HG03025 (cell line): ENCODE data around the gene SORCS2.
"Not testable (repeated sequence)": the region's sequence is repeated elsewhere in the genome, so short reads cannot be mapped to it uniquely, and the experiment has no call there.

Source experiments
- ATAC-seq: cut with Tn5 transposase; IDR thresholded peaks from one replicate; pipeline ENCODE4 v1.9.1; 2021; ENCODE audit warnings: mild to moderate bottlenecking, moderate library complexity; ENCODE audit not compliant: unreplicated experiment, low FRiP score

SORCS2 gene

DNA sequence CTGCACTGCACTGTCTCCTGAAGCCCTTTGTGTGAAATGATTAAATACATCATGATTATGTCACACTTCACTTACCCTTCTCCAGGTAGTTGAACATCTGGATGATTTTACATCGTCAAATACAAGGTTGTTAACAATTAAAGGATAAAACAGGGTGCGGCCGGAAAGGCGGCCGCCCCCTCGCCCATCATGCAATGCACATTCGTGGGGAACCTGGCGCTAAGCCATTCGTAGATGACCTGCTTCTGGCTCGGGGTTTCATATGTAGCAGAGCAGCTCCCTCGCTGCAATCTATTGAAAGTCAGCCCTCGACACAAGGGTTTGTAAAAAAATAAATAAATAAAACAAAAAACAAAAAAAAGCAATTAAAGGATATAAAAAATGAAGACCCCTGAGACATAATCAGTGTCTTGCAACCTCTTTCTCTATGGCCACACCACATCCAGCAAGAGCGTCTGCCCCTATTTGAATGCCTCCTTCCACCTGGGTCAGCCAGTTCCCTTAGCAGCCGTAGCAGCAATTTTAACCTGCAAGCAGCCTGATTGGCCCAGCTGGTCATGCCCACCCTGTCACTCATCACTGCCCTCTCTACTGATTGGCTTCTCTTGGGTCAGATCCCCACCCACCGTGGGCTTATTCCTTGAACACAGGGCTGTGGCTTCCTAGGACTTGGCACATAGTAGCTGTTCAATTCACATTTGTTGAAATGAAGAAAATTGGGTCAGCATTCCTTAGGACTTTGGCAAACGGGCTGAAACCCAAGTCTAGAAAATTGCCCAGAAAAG is 390.2 kb downstream of the SORCS2 start:
- no peak for ATAC-seq

DNA sequence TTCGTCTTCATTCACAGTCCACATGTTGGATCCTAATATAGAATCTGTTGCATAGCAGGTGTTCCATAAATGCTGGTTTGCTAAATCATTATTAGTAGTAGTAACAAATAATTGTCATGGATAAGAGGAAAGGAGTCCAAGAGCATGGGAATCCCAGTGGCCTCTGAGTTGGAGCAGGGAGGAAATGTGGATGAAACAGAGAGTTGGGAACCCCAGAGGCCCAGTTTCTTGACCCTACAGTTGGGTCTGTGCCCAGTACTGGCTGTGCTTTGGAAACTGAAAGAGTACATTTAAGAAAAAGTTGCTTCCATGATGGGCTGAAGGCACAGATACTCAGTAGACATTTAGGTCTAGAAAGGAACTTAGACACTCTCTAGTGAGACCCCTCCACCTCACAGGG is 391.8 kb downstream of the SORCS2 start:
- ATAC-seq, result no peak

DNA sequence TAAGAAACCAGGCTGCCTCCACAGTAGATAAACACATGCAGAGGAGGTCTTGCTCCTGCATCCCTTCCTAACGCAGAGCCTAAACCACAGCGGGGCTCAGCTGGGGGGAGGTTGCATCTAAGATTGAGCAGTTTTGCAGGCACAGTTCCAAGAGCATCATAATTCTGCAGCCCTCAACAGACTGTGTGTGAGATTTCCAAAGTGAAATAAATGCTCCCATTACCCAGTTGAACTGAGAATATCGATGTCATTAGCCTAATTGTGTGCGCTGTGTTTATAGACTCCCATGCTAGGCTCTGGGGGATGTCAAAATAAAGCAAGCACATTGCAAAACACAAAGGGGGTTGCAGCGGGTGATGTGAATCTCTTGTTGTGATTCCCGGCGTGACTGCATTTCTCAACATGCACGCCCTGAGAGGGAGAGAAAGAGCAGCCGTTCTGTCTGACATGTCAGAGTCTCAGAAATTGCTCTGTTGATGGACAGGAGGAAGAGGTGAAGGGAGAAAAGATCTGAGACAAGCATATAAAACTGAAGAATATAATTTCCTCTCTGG is 392.3 kb downstream of the SORCS2 start:
- ATAC-seq, result no peak

DNA sequence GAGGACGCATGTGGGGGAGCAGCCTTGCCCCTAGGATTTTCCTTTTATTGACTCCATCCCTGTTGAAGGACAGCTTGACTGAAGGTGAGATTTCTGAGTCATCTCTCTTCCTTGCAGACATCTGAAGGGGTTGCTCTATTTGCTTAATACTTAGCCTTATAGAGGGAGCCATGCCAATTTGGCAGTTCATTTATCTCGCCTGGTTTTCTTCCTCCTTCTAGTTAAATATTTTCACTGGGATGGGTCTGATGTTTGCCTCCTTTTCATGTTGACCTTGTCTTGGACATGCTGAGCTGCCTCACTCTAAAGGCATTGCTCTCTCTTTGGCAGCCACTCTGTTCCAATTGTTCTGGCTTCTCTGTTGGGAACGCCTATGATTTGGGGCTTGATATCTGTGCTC is 393.4 kb downstream of the SORCS2 start:
- no peak for ATAC-seq

DNA sequence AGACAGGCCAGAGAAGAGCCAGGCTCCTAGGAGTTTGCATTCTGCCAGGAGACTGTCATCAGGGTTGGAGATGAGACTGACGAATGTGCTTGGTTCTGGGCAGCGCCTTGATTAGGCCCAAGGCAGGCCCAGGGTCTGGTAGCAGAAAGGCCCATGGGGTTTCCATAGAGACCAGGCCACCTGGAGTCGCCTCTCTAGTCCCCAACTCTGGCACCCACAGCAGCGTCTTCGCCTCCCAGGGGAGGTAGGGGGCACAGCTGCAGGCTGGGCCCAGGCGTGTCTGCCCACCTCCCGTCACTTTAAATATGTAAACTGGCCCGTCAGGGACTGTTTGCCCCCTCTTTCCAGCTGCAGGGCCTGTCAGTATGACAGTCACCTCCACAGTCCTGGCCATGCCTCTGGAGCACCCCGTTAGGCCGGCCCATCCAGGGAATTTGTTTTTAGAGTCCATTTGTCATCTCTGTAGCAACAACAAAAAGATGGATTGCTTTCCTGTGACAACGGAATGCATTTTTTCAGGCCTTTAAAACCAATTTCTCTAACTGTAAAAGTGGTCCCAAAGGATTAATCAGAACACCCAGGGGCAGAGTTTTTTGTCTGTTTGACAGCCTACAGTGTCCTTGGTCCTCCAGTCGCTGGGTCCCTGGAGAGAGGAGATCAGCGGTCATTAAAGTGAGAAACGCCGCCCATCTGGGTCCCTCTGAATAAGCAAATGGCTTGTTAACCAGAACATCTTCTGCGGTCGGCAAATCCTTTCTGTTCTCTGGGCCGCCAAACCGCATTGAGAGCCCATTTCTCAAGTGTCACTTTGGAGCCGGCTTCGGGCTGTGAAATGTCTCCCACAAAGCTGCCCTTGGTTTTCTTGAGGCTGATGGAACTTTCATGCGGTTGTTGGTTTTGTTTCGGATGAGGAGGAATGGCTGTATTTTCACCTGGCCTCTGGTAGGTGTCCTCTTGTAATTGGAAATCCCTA is 395.4 kb downstream of the SORCS2 start:
- no peak for ATAC-seq

DNA sequence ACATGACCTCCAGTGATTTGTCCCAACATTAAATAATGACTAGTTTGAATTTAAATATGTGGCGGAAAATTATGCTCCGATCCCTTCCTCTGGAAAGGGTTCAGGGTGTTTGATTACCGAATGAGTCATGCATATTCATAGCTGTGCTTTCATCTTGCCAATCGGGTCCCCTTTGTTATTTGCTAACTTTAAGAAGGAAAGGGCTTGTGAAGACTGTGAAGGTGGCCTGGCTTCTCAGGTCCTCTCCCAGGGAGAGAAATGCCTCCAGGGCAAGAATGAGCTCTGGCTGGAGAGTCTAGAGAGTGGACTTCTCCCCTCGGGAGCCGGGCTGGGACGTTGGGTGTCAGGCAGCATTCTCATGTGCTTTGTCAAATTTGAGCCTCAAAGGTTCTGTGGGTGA is 397.9 kb downstream of the SORCS2 start:
- ATAC-seq, result no peak

DNA sequence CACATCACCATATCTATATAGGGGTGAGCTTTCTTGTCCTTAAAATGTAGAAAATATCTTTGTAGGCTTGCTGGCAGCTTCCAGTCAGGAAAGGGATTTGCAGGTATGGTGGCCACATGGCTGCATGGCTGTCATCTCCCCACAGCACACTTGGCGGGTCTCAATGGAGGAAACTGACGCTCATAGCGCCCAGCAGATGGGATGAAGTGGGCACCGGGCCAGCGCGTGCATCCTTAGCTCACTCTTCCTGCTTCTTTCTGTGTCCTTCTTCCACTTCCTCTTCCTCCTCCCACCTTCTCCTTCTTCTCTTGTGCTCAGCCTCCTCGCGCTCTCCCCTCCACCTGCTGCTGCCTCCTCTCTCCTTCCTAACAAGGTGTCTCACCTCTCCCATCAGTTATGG is 398.6 kb downstream of the SORCS2 start:
- no peak for ATAC-seq

DNA sequence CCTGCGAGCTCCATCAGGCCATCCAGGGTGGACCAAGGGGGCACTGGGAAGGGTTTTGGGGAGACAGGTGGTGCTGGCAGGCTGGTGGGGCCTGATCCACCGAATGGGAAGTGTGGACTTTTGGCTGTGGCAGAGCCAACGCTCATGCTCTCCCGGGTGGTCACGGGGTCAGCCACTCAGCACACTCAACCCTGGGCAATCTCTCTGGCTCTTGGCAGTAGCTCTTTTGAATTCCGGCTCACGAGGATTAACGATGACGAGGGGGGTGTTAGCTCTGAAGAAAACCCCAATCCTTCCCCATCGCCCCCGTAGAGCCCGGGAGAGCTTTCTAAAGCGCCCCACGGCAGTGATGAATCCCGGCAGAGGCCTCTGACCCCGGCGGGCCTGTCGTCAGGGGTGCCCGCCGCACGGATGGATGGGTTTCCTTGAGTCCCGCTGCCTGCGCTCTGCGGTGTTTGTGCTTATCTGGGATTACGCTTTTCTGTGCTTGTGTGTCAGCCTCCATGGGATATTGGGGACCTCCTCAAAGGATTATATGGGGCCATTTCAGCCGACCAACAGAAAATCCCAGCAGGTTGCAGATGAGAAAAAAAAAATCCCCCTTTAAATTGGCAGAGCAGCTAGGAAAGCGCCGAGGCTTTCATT is 399.2 kb downstream of the SORCS2 start:
- no peak for ATAC-seq

DNA sequence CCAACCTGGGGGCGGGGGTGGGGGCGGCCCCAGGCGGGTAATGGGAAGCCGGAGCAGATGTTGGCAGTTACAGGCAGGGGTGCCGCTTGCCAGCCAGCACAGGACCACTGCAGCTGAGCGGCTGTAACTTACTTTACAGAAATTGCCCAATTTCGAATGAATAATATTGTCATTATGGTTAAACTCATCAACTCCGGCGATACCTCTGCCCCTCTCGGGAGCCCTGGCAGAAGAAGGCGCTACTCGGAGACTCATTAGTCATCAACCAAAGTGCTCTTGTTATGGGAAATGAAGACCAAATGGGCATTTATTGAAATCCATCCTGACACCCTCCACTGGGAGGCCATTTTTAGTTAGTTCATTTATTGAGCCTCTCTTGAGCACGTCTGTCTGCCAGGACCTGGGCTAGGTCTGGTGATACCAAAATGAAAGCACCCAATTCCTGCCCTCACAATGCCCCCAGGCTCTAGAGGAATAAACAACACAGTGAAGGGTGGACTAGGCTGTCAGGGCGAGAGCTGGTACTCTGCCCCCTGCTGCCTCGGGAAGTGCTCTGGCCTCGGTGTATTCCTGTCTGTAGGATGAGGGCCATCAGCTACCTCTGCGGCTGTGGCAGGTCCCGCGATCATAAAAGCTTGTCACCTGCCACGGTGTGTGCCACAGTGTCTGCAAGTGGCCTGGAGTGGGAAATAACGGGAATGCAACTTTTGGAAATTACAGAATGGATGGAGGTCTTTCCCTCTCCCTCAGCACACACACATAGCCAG is 401.5 kb downstream of the SORCS2 start:
- no peak for ATAC-seq

DNA sequence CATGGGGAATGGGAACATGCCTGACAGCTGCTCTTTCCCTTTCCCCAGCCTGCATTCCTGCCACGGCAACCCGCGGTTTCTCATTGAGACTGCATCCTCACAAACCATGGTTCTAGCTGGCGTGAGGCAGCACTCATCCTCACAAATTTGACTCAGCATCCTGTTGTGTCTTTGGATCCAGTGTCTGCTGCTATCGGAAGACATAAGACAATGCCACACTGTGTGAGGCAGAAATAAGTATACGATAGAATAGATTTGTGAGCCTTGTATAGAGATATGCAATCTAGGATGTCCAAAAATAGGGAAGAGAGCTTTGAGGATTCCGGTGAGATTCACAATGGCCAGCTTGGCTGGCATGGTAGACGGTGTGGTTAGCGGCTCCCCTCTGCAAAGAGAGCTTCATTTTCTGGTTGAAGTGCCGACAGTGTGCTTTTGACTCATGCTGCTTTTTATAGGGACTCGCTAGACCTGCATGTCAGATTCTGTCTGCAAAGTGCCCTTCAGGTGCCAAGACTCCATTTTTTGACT is 403.7 kb downstream of the SORCS2 start:
- ATAC-seq, result no peak

DNA sequence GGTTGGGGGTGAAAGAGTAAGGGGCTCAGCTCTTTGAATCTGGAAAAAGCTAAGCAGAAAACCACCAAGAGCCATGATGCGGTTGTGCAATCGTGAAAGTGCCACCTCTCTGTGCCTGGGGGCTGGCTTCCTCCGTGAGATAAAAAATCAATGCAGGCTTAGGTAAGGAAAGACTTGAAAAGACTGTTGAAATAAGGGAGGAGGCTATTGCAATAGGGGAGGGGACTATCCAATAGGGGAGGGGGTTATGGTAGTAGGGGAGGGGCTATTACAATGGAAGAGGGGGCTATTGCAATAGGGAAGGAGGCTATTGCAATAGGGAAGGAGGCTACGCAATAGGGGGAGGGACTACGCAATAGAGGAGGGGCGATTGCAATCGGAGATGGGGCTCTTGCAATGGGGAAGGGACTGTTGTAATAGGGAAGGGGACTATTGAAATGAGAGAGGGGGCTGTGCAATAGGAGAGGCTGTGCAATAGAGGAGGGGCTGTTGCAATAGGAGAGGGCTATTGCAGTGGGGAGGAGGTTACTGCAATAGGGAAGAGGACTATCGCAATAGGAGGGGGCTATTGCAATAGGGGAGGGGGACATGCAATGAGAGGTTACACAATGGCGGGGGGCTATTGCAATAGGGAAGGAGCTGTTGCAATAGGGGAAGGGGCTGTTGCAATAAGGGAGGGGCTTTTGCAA is 404.7 kb downstream of the SORCS2 start:
- no peak for ATAC-seq

DNA sequence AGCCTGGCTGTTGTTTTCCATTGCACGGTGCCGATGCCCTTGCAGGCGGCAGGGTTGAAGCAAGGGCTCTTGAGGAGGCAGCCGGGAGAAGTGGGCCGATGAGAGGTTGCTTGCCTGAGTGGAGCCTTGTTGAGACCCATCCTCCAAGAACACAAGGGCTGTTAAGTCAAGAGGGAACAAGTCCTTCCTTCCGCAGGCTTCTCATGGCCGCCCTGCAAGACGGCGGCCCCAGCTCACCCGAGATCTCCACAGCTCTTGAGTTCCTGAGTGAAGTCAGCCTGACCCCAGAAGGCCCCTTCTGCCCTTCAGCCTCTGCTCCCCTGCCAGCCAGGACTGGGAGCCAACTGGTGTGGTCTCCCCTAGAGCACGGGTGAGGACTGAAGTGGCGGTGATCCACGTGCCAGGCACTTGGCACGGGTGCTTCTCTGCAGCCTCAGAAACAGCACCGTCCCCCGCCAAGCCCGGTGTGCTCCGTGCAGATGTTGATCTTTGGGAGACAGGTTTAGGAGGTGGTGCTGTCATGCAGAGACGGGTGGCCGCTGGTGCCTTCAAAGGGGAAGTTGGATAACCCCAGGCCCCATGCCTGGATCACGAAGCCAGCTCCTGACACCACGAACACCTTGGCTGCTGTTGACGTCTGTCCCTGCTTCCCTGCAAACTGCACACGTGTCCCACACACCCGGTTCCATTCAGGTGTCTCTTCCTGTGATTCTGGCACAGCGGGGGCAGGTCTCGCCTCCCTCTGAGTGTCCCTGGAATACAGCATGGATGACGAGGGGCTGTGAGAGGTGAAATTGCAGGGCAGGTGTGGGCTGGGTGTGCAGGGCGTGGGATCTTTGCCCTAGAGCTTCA is 406.8 kb downstream of the SORCS2 start:
- ATAC-seq, result no peak

DNA sequence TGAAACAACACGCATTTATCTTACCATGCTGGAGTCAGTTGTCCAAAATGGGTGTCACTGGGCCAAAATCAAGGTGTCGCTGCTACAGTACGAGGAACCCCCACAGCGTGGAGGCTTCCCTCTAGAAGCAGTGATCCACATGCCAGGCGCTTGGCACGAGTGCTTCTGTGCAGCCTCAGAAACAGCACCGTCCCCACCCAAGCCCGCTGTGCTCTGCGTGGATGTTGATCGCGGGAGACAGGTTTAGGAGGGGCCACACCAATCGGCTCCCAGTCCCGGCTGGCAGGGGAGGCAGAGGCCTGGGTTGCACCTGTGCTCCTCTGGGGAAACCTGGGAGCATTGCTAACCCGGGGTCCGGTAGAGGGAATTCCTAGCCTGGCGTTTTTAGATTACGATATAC is 407.9 kb downstream of the SORCS2 start:
- ATAC-seq, result no peak

DNA sequence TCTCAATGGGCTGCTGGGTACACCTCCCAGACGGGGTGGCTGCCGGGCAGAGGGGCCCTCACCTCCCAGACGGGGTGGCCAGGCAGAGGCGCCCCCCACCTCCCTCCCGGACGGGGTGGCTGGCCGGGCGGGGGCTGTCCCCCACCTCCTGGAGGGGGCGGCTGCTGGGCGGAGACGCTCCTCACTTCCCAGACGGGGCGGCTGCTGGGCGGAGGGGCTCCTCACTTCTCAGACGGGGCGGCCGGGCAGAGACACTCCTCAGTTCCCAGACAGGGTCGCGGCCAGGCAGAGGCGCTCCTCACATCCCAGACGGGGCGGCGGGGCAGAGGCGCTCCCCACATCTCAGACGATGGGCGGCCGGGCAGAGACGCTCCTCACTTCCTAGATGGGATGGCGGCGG is 409.8 kb downstream of the SORCS2 start:
- not testable (repeated sequence) for ATAC-seq

DNA sequence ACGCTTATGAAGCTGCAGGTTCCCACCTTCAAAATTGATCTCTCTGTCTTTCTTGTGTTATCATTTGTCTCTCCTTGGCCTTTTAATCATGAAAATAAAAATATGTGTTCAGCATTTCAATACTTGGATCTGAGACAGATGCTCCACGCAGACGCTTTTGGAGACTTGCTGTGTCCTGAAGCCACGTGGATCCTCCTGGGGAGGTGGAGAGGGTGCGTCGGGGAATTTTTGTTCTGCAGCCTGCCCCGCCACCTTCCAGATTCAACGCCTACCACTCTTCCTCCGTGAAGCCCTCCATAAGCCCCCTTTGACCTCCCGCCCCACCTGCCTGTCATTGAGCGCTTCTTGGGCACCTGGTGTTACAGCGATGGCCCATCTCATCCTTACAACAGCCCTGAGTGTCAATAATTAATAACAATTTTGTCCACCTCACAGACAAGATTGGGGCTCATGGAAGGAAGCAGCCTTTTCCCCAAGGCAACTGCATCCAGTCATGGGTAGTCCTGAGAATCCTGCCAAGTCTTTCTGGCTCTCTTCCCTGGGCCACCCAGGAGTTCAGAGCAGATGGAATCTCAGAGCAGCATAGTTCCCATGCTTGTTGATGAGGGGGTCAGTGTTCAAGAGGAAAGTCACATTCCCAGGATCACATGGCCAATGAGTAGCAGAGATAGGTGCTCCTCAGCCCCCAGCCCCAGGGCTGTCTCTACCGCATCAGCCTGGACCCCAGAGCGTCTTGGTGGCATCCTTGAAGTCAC is 415.0 kb downstream of the SORCS2 start:
- no peak for ATAC-seq

DNA sequence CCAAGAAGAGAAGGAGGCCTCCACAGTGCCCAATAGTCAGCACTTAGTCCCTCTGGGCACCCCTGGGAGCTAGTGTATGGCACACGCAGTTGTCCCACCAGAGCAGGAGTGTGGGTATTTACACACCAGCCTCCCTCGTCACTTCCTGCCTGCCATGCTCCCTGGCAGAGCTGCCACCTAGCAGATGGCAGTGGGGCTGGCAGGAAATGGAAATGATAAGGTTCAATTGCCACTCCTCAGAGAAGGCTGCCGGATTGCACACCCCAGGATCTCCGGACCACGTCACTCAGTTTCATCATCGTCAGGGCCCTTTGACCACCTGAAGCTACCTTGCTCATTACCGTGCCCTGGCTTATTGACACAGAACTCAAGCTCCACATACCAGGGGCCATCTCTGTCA is 415.7 kb downstream of the SORCS2 start:
- ATAC-seq, result no peak

DNA sequence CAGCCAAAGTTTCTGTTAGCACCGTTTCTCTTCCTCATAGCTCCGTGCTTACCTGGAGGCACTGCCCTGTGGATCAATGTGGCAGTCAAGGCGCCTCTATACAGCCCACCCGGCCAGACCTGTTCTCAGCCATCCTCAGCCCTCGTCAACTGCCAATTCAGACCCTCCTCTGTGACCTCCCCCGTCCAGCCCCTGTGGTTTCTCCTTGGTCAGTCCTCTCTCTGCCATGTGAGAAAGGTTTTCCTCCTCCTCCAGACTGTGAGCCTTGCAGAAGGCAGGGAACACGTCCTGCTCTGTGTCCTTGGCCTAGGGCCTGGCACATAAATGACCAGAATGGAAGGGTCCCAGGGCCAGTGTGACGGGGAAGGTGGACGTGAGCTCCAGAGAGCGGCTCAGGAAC is 417.0 kb downstream of the SORCS2 start:
- no peak for ATAC-seq
